EL (cell line): ENCODE data around the gene NPLOC4.
"Not testable (repeated sequence)": the region's sequence is repeated elsewhere in the genome, so short reads cannot be mapped to it uniquely, and the experiment has no call there.

Source experiments
- DNase-seq: peaks from one replicate; pipeline ENCODE4 v3.0.0-alpha.2; 2016

Gene NPLOC4

DNA sequence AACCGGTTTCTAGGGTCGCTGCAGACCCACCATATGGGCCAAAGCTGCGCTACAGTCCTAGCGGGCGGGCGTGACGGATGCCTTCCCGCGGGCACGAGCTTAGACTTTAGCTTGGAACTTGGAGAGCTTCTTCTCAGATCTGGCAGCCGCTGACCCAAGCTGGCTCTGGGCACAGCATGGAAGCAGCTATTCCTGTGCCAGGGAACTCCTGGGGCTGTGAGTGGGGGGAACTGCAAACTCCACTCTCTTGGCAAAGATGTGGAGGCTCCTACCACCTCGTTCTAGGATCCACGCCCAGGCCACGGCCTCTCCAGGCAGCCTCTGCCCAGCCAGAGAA is 93.6 kb downstream of the NPLOC4 start:
- no peak for DNase-seq

DNA sequence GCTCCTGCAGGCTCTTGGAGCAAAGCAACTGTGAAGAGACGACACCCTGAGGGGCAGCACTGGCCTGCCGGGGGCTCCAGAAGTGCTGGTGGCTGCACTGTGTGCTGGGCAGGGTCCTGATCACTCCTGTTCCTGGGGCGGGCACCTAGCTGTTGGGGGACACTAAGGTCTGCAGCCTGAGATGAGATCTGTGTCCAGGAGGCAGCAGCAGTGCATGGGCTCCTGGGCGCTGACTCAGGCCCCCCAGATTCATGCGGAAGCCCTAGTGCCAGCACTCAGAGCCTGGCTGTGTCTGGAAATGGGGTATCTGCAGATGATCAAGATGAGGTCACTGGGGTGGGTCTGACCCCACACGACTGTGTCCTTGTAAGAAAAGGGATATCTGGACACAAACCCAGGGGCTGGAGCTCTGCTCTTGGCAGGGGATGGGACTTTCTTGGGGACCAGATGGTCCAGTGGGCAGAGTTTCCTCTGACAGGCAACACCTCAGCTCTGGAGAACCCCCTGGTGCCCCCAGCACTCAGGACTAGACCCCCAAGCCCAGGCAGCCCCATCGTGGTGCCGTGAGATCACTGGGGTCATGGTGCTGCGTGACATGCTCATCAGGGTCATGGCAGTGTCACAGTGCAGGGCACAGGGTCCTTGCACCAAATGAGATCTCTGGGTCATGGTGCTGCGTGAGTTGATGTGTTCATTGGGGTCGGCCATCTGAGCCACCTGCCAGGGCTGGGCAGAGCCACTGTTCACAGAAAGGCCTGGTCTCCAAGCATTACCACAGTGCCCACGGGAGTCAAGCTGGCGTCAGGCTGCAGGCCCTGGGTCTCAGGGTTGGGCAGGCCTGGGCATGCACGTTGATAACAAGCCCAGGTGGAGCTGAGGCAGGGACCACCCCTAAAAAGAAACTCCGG is 94.2 kb downstream of the NPLOC4 start:
- DNase-seq: no peak

- no peak for DNase-seq
These were observed 95.8 kb downstream of the NPLOC4 start for GRCh38 chr17:81541123-81541522.

- no peak for DNase-seq
These were observed 96.3 kb downstream of the NPLOC4 start for GRCh38 chr17:81540676-81541027.

GRCh38 chr17:81539961-81540675 is 96.8 kb downstream of the NPLOC4 start:
- no peak for DNase-seq

GRCh38 chr17:81539571-81539900 is 97.4 kb downstream of the NPLOC4 start:
- DNase-seq: no peak

DNA sequence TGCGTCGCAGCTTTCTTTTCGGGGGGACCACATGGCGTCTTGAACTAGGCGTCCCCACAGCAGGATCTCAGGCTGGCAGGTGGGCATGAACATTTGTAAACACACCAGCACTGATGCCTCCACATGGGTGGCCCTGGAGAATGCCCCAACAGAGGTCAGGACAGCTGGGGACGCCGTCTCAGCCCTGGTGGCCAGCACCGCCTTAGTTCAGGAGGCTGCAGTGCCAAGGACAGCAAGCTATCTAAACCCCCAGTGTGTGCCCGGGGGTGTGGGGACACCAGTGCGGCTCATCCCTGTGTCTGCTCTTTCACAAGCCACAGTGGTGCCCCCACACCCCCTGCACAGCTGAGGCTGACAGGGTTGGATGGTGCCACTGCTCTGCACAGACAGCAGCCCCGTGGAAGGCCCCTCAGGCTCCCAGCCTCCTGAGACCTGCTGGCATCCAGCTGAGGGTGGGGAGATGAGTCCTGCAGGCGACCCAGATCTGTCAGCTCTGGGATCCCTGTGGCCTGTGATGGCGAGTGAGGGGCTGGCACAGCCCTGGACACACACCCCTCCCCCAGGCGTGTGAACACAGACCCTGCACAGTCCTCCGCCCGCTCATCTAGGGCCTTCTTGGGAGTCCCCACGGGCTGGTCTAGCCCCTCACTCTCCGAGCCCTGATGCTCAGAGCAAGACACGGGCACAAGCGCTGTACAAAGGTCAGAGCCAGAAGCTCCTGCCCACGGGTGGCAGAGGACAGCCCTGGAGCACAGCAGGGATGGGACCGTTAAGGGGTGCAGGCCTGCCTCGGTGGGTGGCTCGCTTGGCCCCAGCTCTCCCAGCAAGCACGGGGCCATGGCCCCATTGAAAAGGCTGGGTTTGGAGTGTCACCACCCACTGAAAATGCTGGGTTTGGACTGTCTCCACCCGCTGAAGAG is 98.0 kb downstream of the NPLOC4 start:
- DNase-seq: no peak

DNA sequence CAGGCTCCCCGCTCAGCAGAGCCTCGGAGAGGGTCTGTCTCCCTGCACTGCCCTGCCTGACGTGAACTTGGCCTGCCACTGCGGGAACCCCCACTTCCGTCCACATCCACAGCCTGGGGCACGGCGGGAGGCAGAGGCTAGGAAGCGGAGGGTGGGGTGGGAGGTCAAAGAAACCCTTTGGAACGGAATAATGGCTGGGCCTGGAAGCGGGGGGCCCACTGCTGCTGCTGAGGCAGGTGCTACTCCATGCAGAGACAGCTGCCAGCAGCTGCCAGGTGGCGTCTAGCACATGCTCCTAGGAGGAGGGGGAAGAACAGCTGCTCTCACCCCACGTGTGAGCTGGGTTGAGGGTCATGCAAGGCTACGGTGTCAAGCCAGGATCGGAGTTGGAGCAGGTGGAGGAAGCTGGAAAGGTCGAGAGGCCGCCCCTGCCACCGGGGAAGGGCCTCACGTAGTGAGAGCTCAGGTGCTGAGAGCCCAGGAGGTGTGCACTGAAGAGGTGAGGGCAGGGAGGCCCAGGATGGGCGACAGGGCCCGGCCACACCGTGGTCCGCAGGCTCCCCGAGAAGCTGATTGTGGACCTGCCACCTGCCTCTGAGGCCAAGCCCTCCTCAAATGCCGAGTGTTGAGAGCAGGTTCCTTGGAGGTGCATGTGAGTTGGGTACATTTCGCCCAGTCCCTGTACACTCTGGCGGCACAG is 98.9 kb downstream of the NPLOC4 start:
- DNase-seq: no peak

- no peak for DNase-seq
These were observed 99.5 kb downstream of the NPLOC4 start for GRCh38 chr17:81537343-81537855.

- DNase-seq: no peak
These were observed 100.3 kb downstream of the NPLOC4 start for GRCh38 chr17:81536299-81537290.

GRCh38 chr17:81535480-81536298 is 101.2 kb downstream of the NPLOC4 start:
- DNase-seq: no peak

DNA sequence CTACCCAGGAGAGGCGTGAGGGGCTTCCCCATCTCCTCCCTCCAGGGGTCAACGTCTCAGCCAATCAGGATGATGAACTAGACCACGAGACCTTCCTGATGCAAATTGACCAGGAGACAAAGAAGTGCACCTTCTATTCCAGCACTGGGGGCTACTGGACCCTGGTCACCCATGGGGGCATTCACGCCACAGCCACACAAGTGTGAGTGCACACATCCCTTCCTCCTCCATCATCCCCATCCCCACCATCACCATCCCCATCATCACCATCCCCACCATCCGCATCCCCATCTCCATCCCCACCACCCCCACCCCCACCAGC is 101.9 kb downstream of the NPLOC4 start:
- no peak for DNase-seq

GRCh38 chr17:81534157-81535006 is 102.5 kb downstream of the NPLOC4 start:
- no peak for DNase-seq

DNA sequence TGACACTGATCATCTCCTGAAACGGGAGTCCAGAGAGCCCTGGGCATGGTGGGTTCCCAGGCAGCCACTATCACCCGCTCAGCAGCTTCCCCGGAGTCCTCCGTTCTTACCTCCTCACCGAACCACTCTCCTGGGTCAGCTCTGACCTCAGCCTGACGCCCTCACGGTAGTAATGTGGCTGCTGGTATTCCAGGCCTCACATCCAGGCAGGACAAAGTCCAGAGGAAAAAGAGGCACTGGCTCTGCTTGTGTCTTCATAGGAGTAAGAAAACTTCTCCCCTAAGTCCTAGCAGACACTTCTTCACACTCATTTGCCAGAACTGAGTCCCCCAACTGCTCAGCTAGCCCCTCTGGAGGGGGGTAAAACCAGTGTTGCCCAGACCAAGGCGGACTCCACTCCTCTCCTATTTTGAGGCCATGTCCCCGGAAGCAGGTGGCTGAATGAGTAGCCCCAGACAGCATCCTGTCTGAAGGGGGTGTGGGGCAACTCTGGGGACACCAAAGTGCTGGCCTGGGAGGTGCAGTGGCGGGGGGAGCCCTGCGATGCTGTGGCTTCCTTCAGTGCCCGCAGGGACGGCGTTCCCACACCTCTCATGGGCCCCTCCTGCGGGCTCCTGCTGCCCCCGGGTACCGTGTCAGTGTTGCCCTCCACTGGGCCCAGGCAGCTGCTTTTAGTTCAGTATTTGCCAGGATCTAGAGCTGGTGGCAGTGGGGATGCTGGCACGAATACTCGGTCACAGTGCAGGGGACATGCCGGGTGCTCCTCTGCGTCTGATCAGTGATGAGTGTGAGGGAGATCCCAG is 103.4 kb downstream of the NPLOC4 start:
- no peak for DNase-seq

GRCh38 chr17:81532490-81533287 is 104.2 kb downstream of the NPLOC4 start:
- DNase-seq: no peak

GRCh38 chr17:81531998-81532404 is 104.9 kb downstream of the NPLOC4 start:
- not testable (repeated sequence) for DNase-seq

- DNase-seq: not testable (repeated sequence)
These were observed 105.9 kb downstream of the NPLOC4 start for GRCh38 chr17:81531013-81531412.

DNA sequence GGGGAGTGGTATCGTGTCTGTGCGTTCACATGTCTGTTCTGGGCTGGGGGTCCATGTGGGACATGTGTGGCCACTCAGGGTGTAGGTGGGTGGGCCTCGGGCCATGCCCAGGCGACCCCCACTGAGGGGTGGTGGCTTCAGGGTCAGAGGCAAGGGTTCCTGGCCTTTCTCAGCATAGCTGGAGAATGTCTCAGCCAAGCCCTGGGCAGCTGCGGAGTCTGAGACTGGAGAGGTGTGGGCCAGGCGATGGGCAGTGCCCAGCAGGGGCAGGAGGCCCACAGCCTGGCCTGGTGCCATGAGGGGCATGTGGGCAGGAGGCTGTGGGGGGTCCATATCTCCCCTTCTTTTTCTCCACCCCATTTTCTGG is 107.5 kb downstream of the NPLOC4 start:
- no peak for DNase-seq
